PC-9 (cell line): ENCODE data around the gene FOXN3.

Experiments
- EZH2 ChIP-seq: fragments of 200-600 bp; sonication (generic); IDR thresholded peaks from 2 replicates; pipeline ENCODE4 v1.8.0; 2017; ENCODE audit warnings: antibody characterized with exemption, low read depth
- TF ChIP-seq, protein P1 (sequence below): fragments of 200-600 bp; sonication (generic); conservative IDR thresholded peaks from 2 replicates; pipeline ENCODE4 v1.6.1; 2017; ENCODE audit warnings: mixed run types, antibody characterized with exemption, mild to moderate bottlenecking, moderate library complexity

DNA sequence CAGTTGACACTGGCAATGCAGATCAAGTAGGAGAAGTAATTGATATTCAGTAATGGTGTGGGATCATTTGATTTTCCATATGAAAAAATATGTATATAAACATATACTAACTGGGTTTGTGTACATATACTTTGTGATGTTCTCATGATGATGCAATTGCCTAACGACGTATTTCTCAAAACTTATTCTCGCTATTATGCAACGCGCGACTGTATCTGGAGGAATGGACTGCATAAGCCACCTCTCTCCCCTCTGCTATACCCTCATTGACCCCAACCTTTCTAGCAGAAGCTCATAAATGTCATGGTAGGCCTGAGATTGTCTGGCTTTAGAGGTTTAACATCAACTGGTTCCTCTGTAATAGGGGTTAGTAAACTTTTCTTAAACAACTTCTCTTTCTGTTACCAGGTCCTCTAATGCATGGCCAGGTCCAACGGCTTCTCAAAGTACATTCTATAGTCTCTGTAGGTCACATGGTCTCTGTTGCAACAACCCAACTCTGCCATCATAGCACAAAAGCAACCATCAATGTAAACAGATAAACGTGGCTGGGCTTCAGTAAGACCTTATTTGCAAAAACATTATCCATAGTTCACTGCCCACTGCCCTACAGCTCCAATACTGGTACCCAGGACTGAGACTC is 59.3 kb downstream of the FOXN3 start:
- TF ChIP-seq, protein P1, sequence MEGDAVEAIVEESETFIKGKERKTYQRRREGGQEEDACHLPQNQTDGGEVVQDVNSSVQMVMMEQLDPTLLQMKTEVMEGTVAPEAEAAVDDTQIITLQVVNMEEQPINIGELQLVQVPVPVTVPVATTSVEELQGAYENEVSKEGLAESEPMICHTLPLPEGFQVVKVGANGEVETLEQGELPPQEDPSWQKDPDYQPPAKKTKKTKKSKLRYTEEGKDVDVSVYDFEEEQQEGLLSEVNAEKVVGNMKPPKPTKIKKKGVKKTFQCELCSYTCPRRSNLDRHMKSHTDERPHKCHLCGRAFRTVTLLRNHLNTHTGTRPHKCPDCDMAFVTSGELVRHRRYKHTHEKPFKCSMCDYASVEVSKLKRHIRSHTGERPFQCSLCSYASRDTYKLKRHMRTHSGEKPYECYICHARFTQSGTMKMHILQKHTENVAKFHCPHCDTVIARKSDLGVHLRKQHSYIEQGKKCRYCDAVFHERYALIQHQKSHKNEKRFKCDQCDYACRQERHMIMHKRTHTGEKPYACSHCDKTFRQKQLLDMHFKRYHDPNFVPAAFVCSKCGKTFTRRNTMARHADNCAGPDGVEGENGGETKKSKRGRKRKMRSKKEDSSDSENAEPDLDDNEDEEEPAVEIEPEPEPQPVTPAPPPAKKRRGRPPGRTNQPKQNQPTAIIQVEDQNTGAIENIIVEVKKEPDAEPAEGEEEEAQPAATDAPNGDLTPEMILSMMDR = no peak
- no peak for TF ChIP-seq EZH2
